Hematopoietic multipotent progenitor cell treated with erythropoietin and hydrocortisone succinate and interleukin-3 and kit ligand, for 6 days (in vitro differentiated cells): Measurements from ENCODE around the gene PROKR2.

ENCODE experiments used
- DNase-seq: peaks from one replicate; pipeline ENCODE4 v3.0.0-alpha.2; 2015

Gene PROKR2

GRCh38 chr20:5279661-5280060 lies 37.1 kb downstream of the PROKR2 start:
- peak; percentile 4 for DNase-seq

GRCh38 chr20:5272268-5272667 lies 44.5 kb downstream of the PROKR2 start:
- DNase-seq, result no peak

- DNase-seq, result no peak
Measured at GRCh38 chr20:5270603-5271002, 46.2 kb downstream of the PROKR2 start.

- DNase-seq, result no peak
Measured at GRCh38 chr20:5268449-5268848, 48.3 kb downstream of the PROKR2 start.

GRCh38 chr20:5267092-5267491 lies 49.7 kb downstream of the PROKR2 start:
- no peak for DNase-seq
